Measurements from ENCODE around the gene NRXN3.

Gene NRXN3

DNA sequence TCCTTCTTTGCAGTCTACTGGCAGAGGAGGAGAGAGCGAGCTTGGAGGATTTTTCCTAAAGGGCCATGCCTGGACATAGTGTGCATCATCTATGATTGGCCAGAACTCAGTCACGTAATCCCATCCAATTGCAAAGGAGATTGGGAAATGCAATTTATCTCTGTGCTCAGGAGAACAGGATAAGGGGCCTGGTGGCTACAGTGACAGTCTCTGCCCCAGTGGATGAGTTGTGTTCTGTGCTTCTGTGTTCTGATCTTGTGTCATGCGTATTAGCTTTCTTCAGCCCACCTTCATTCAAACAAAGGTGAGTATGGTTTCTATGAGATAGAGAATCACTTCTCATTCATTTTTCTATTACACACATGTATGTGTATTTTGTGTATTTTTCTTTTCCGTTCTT is 144.3 kb downstream of the NRXN3 start:
- Histone ChIP-seq H3K27ac (ENCODE audit: insufficient read depth in 1 of 2, low read depth in 1 of 2, low read length in 2 of 2, poor library complexity in 1 of 2, severe bottlenecking in 2 of 2) (no peak overlapping the region), H3K4me3 (ENCODE audit: control insufficient read depth in 1 of 7, extremely low read depth in 1 of 7, insufficient read depth in 4 of 7, low read depth in 2 of 7, low read length in 6 of 7) (no peak overlapping the region), H3K4me1 (ENCODE audit: control extremely low read depth in 1 of 4, control insufficient read depth in 4 of 4, insufficient read depth in 4 of 4, low read length in 3 of 4) (no peaks in the 10 kb centered on the region), H3K9me3 (ENCODE audit: control extremely low read depth in 1 of 5, control insufficient read depth in 4 of 5, insufficient read depth in 2 of 5, low read depth in 1 of 5, low read length in 4 of 5) (no peaks in the 10 kb centered on the region), H3K36me3 (ENCODE audit: control insufficient read depth in 4 of 4, insufficient read depth in 4 of 4, low read length in 3 of 4) (no peaks in the 10 kb centered on the region), H3K27me3 (replicated peaks in 2 of 5; ENCODE audit: control insufficient read depth in 4 of 5, insufficient read depth in 5 of 5, low read length in 4 of 5) (peaks cover 2 to 14% (median 6%) of the 10 kb centered on the region in 5 experiments)
- DNase-seq = no peak
- POLR2A ChIA-PET = no interaction called here
- CTCF ChIA-PET = no interaction called here
- WGBS (ENCODE audit: insufficient coverage) = 77% methylated on average over 2 of the region's 4 CpGs

DNA sequence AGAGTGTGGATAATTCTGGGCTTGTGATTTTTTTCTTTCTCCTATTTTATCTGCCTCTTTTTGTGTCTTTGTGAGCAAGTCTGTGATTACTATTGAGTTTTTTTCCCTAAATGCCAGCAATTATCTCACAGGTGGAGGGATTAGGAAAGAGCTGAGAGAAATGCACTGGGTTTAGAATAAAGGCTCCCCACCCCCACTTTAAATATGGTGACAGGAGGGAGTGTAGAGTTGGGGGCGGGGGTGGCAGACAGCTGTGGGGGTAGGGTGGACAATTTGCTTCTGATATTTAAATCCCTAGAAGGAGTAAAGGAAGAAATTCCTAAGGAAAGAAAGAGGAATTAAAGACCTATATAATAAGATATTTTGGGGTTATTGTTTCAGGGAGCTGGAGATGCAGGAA is 145.9 kb downstream of the NRXN3 start:
- DNase-seq = no peak
- Histone ChIP-seq H3K36me3 (ENCODE audit: control insufficient read depth in 4 of 4, insufficient read depth in 4 of 4, low read length in 3 of 4) (no peaks in the 10 kb centered on the region), H3K27me3 (replicated peaks in 2 of 5; ENCODE audit: control insufficient read depth in 4 of 5, insufficient read depth in 5 of 5, low read length in 4 of 5) (peaks cover 3 to 19% (median 4%) of the 10 kb centered on the region in 5 experiments), H3K4me3 (ENCODE audit: control insufficient read depth in 1 of 7, extremely low read depth in 1 of 7, insufficient read depth in 4 of 7, low read depth in 2 of 7, low read length in 6 of 7) (no peak overlapping the region), H3K27ac (ENCODE audit: insufficient read depth in 1 of 2, low read depth in 1 of 2, low read length in 2 of 2, poor library complexity in 1 of 2, severe bottlenecking in 2 of 2) (no peak overlapping the region), H3K4me1 (ENCODE audit: control extremely low read depth in 1 of 4, control insufficient read depth in 4 of 4, insufficient read depth in 4 of 4, low read length in 3 of 4) (no peaks in the 10 kb centered on the region), H3K9me3 (ENCODE audit: control extremely low read depth in 1 of 5, control insufficient read depth in 4 of 5, insufficient read depth in 2 of 5, low read depth in 1 of 5, low read length in 4 of 5) (no peaks in the 10 kb centered on the region)
- ChIA-PET POLR2A (no interaction called here), CTCF (interaction anchor here (1.0 to 1.2 kb wide), 2 partner anchors 9 to 15 kb away, joined by 4 to 6 read pairs; no protein-coding TSS in a partner anchor)
- WGBS (ENCODE audit: insufficient coverage) = no CpG with 5 or more reads among the region's 1 CpG

- CTCF ChIA-PET = interaction anchor here (1.0 kb wide), 1 partner anchor 10 kb away, joined by 6 read pairs; no protein-coding TSS in a partner anchor
- no peaks in the 10 kb centered on the region for H3K4me1 ChIP-seq (ENCODE audit: control extremely low read depth in 1 of 4, control insufficient read depth in 4 of 4, insufficient read depth in 4 of 4, low read length in 3 of 4)
- no peak overlapping the region for H3K27ac ChIP-seq (ENCODE audit: insufficient read depth in 1 of 2, low read depth in 1 of 2, low read length in 2 of 2, poor library complexity in 1 of 2, severe bottlenecking in 2 of 2)
- 7% methylated on average over 3 of the region's 3 CpGs for WGBS (ENCODE audit: insufficient coverage)
- POLR2A ChIA-PET = no interaction called here
- H3K9me3 ChIP-seq (ENCODE audit: control extremely low read depth in 1 of 5, control insufficient read depth in 4 of 5, insufficient read depth in 2 of 5, low read depth in 1 of 5, low read length in 4 of 5) = no peaks in the 10 kb centered on the region
- H3K27me3 ChIP-seq (replicated peaks in 2 of 5; ENCODE audit: control insufficient read depth in 4 of 5, insufficient read depth in 5 of 5, low read length in 4 of 5) = peaks cover 3 to 19% (median 4%) of the 10 kb centered on the region in 5 experiments
- H3K4me3 ChIP-seq (ENCODE audit: control insufficient read depth in 1 of 7, extremely low read depth in 1 of 7, insufficient read depth in 4 of 7, low read depth in 2 of 7, low read length in 6 of 7) = no peak overlapping the region
- no peaks in the 10 kb centered on the region for H3K36me3 ChIP-seq (ENCODE audit: control insufficient read depth in 4 of 4, insufficient read depth in 4 of 4, low read length in 3 of 4)
- peak in 2 of 3 donors; percentile 4 to 20 for DNase-seq
Measured at GRCh38 chr14:78316786-78317185, 146.6 kb downstream of the NRXN3 start.

GRCh38 chr14:78319406-78319805 is 149.2 kb downstream of the NRXN3 start:
- H3K27ac ChIP-seq (ENCODE audit: insufficient read depth in 1 of 2, low read depth in 1 of 2, low read length in 2 of 2, poor library complexity in 1 of 2, severe bottlenecking in 2 of 2) = no peak overlapping the region
- ChIA-PET CTCF (no interaction called here), POLR2A (no interaction called here)
- H3K4me3 ChIP-seq (ENCODE audit: control insufficient read depth in 1 of 7, extremely low read depth in 1 of 7, insufficient read depth in 4 of 7, low read depth in 2 of 7, low read length in 6 of 7) = no peak overlapping the region
- WGBS (ENCODE audit: insufficient coverage) = 86% methylated on average over 2 of the region's 2 CpGs
- H3K4me1 ChIP-seq (ENCODE audit: control extremely low read depth in 1 of 4, control insufficient read depth in 4 of 4, insufficient read depth in 4 of 4, low read length in 3 of 4) = no peaks in the 10 kb centered on the region
- H3K27me3 ChIP-seq (replicated peaks in 2 of 5; ENCODE audit: control insufficient read depth in 4 of 5, insufficient read depth in 5 of 5, low read length in 4 of 5) = peaks cover 0 to 23% (median 4%) of the 10 kb centered on the region in 5 experiments
- H3K9me3 ChIP-seq (ENCODE audit: control extremely low read depth in 1 of 5, control insufficient read depth in 4 of 5, insufficient read depth in 2 of 5, low read depth in 1 of 5, low read length in 4 of 5) = no peaks in the 10 kb centered on the region
- DNase-seq = peak; percentile 42 to 80 (median 58)
- no peaks in the 10 kb centered on the region for H3K36me3 ChIP-seq (ENCODE audit: control insufficient read depth in 4 of 4, insufficient read depth in 4 of 4, low read length in 3 of 4)

DNA sequence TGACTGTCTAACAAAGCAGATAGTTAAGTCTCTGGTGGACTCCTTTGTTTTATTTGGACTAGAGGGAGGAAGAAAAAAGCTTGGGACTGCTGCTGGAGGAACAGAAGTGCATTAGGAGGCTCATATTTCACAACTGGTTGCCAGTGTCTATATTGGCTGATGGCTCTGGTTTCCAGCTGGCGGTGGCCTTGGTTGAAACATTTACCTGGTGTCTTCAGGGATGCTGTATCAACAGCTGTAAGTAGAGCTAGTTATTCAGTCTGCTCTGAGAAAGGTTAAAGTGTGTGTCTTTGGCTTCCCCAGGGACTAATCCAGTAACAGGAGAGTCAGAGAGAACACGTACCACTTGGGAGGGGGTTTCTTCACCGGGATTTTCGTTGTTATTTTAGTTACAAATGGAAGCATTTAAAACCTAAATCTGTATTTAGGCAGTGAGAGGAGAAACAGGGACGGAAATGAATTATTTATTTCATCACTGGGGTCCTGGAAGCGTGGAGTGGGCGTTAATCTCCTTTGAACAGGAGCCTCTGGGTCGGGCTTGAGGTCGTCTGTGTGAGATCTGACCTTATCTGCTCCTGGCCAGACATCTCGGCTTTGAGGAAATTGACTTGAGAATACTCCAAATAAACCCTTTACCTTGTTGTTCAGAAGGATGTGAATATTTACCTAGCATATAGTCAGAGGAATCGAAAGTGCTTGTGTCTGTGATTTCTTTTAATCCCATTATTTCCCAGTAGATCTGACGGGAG is 149.9 kb downstream of the NRXN3 start:
- H3K4me1 ChIP-seq (ENCODE audit: control extremely low read depth in 1 of 4, control insufficient read depth in 4 of 4, insufficient read depth in 4 of 4, low read length in 3 of 4) = no peaks in the 10 kb centered on the region
- peak overlapping the region in 1 of 7 experiments; percentile 7 for H3K4me3 ChIP-seq (ENCODE audit: control insufficient read depth in 1 of 7, extremely low read depth in 1 of 7, insufficient read depth in 4 of 7, low read depth in 2 of 7, low read length in 6 of 7)
- peaks cover 0 to 23% (median 4%) of the 10 kb centered on the region in 5 experiments for H3K27me3 ChIP-seq (replicated peaks in 2 of 5; ENCODE audit: control insufficient read depth in 4 of 5, insufficient read depth in 5 of 5, low read length in 4 of 5)
- CTCF ChIA-PET = no interaction called here
- no peak overlapping the region for H3K27ac ChIP-seq (ENCODE audit: insufficient read depth in 1 of 2, low read depth in 1 of 2, low read length in 2 of 2, poor library complexity in 1 of 2, severe bottlenecking in 2 of 2)
- no peaks in the 10 kb centered on the region for H3K36me3 ChIP-seq (ENCODE audit: control insufficient read depth in 4 of 4, insufficient read depth in 4 of 4, low read length in 3 of 4)
- DNase-seq = peak; percentile 58 to 84 (median 71)
- 35% methylated on average over 8 of the region's 12 CpGs for WGBS (ENCODE audit: insufficient coverage)
- no peaks in the 10 kb centered on the region for H3K9me3 ChIP-seq (ENCODE audit: control extremely low read depth in 1 of 5, control insufficient read depth in 4 of 5, insufficient read depth in 2 of 5, low read depth in 1 of 5, low read length in 4 of 5)
- POLR2A ChIA-PET = no interaction called here

GRCh38 chr14:78324353-78324752 is 154.2 kb downstream of the NRXN3 start:
- no CpG with 5 or more reads among the region's 1 CpG for WGBS (ENCODE audit: insufficient coverage)
- ChIA-PET POLR2A (no interaction called here), CTCF (no interaction called here)
- Histone ChIP-seq H3K4me1 (ENCODE audit: control extremely low read depth in 1 of 4, control insufficient read depth in 4 of 4, insufficient read depth in 4 of 4, low read length in 3 of 4) (no peaks in the 10 kb centered on the region), H3K27ac (ENCODE audit: insufficient read depth in 1 of 2, low read depth in 1 of 2, low read length in 2 of 2, poor library complexity in 1 of 2, severe bottlenecking in 2 of 2) (no peak overlapping the region), H3K36me3 (ENCODE audit: control insufficient read depth in 4 of 4, insufficient read depth in 4 of 4, low read length in 3 of 4) (no peaks in the 10 kb centered on the region), H3K27me3 (replicated peaks in 2 of 5; ENCODE audit: control insufficient read depth in 4 of 5, insufficient read depth in 5 of 5, low read length in 4 of 5) (peaks cover 0 to 22% (median 2%) of the 10 kb centered on the region in 5 experiments), H3K4me3 (ENCODE audit: control insufficient read depth in 1 of 7, extremely low read depth in 1 of 7, insufficient read depth in 4 of 7, low read depth in 2 of 7, low read length in 6 of 7) (no peak overlapping the region), H3K9me3 (ENCODE audit: control extremely low read depth in 1 of 5, control insufficient read depth in 4 of 5, insufficient read depth in 2 of 5, low read depth in 1 of 5, low read length in 4 of 5) (no peaks in the 10 kb centered on the region)
- DNase-seq = no peak

- Histone ChIP-seq H3K4me3 (ENCODE audit: control insufficient read depth in 1 of 7, extremely low read depth in 1 of 7, insufficient read depth in 4 of 7, low read depth in 2 of 7, low read length in 6 of 7) (no peak overlapping the region), H3K27ac (ENCODE audit: insufficient read depth in 1 of 2, low read depth in 1 of 2, low read length in 2 of 2, poor library complexity in 1 of 2, severe bottlenecking in 2 of 2) (no peak overlapping the region), H3K4me1 (ENCODE audit: control extremely low read depth in 1 of 4, control insufficient read depth in 4 of 4, insufficient read depth in 4 of 4, low read length in 3 of 4) (no peaks in the 10 kb centered on the region), H3K36me3 (ENCODE audit: control insufficient read depth in 4 of 4, insufficient read depth in 4 of 4, low read length in 3 of 4) (no peaks in the 10 kb centered on the region), H3K9me3 (ENCODE audit: control extremely low read depth in 1 of 5, control insufficient read depth in 4 of 5, insufficient read depth in 2 of 5, low read depth in 1 of 5, low read length in 4 of 5) (no peaks in the 10 kb centered on the region), H3K27me3 (replicated peaks in 2 of 5; ENCODE audit: control insufficient read depth in 4 of 5, insufficient read depth in 5 of 5, low read length in 4 of 5) (peaks cover 0 to 18% (median 0%) of the 10 kb centered on the region in 5 experiments)
- POLR2A ChIA-PET = no interaction called here
- 71% methylated on average over 1 of the region's 2 CpGs for WGBS (ENCODE audit: insufficient coverage)
- CTCF ChIA-PET = no interaction called here
- DNase-seq = no peak
Measured at GRCh38 chr14:78325911-78326310, 155.7 kb downstream of the NRXN3 start.

Data from common myeloid progenitor, CD34-positive (primary cell).